ENCODE results near the gene PTPN4. TPM values are rescaled to one million over a fixed set of nuclear protein-coding genes. Genes with fewer than 3 reads are reported as not detected.
"Not testable (repeated sequence)": the region's sequence is repeated elsewhere in the genome, so short reads cannot be mapped to it uniquely, and the experiment has no call there.

The PTPN4 gene
- total and polyA plus RNA-seq, 7 donors: 2.1 to 35.4 (median 17.3) TPM

GRCh38 chr2:119982506-119982905, 222.8 kb downstream of the PTPN4 start:
- intact Hi-C loops (cut with DNase I): no loop called here
- TF ChIP-seq, protein P1, sequence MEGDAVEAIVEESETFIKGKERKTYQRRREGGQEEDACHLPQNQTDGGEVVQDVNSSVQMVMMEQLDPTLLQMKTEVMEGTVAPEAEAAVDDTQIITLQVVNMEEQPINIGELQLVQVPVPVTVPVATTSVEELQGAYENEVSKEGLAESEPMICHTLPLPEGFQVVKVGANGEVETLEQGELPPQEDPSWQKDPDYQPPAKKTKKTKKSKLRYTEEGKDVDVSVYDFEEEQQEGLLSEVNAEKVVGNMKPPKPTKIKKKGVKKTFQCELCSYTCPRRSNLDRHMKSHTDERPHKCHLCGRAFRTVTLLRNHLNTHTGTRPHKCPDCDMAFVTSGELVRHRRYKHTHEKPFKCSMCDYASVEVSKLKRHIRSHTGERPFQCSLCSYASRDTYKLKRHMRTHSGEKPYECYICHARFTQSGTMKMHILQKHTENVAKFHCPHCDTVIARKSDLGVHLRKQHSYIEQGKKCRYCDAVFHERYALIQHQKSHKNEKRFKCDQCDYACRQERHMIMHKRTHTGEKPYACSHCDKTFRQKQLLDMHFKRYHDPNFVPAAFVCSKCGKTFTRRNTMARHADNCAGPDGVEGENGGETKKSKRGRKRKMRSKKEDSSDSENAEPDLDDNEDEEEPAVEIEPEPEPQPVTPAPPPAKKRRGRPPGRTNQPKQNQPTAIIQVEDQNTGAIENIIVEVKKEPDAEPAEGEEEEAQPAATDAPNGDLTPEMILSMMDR (IDR thresholded peaks at IDR 0.05): no peak
- DNase-seq: no peak
- WGBS, 3 donors: 63 to 72% (median 67%) methylated on average over 2 of the region's 2 CpGs
- H3K9me3 ChIP-seq: no peaks in the 10 kb centered on the region
- H3K27me3 ChIP-seq (ENCODE audit: insufficient read depth in 3 of 3, low read length in 2 of 3): no peaks in the 10 kb centered on the region
- peaks cover 0 to 6% of the 10 kb centered on the region in 2 donors for H3K36me3 ChIP-seq (ENCODE audit: insufficient read depth in 1 of 2, low read depth in 1 of 2)
- no peaks in the 10 kb centered on the region for H3K4me1 ChIP-seq
- no peak overlapping the region for H3K4me3 ChIP-seq
- H3K27ac ChIP-seq: no peak overlapping the region
- ATAC-seq: no peak

GRCh38 chr2:119983108-119983507, 223.4 kb downstream of the PTPN4 start:
- H3K27ac ChIP-seq: no peak overlapping the region
- no peak overlapping the region for H3K4me3 ChIP-seq
- H3K4me1 ChIP-seq: no peaks in the 10 kb centered on the region
- WGBS, 3 donors: 63 to 92% (median 68%) methylated on average over 3 of the region's 3 CpGs
- TF ChIP-seq, protein P1 (IDR thresholded peaks at IDR 0.05): no peak
- peaks cover 0 to under 1% of the 10 kb centered on the region in 2 donors for H3K36me3 ChIP-seq (ENCODE audit: insufficient read depth in 1 of 2, low read depth in 1 of 2)
- intact Hi-C loops (cut with DNase I): no loop called here
- no peaks in the 10 kb centered on the region for H3K27me3 ChIP-seq (ENCODE audit: insufficient read depth in 3 of 3, low read length in 2 of 3)
- no peak for ATAC-seq
- DNase-seq: no peak
- H3K9me3 ChIP-seq: no peaks in the 10 kb centered on the region

- Histone ChIP-seq H3K36me3 (ENCODE audit: insufficient read depth in 1 of 2, low read depth in 1 of 2) (no peaks in the 10 kb centered on the region), H3K9me3 (no peaks in the 10 kb centered on the region), H3K27ac (no peak overlapping the region), H3K27me3 (ENCODE audit: insufficient read depth in 3 of 3, low read length in 2 of 3) (no peaks in the 10 kb centered on the region), H3K4me1 (no peaks in the 10 kb centered on the region), H3K4me3 (no peak overlapping the region)
- DNase-seq (no peak), ATAC-seq (no peak)
- 84 to 89% (median 87%) methylated on average over 3 of the region's 3 CpGs for WGBS, 3 donors
- TF ChIP-seq, protein P1 (IDR thresholded peaks at IDR 0.05): no peak
- intact Hi-C loops (cut with DNase I): no loop called here
Measured at GRCh38 chr2:119996148-119996547, 236.4 kb downstream of the PTPN4 start.

DNA sequence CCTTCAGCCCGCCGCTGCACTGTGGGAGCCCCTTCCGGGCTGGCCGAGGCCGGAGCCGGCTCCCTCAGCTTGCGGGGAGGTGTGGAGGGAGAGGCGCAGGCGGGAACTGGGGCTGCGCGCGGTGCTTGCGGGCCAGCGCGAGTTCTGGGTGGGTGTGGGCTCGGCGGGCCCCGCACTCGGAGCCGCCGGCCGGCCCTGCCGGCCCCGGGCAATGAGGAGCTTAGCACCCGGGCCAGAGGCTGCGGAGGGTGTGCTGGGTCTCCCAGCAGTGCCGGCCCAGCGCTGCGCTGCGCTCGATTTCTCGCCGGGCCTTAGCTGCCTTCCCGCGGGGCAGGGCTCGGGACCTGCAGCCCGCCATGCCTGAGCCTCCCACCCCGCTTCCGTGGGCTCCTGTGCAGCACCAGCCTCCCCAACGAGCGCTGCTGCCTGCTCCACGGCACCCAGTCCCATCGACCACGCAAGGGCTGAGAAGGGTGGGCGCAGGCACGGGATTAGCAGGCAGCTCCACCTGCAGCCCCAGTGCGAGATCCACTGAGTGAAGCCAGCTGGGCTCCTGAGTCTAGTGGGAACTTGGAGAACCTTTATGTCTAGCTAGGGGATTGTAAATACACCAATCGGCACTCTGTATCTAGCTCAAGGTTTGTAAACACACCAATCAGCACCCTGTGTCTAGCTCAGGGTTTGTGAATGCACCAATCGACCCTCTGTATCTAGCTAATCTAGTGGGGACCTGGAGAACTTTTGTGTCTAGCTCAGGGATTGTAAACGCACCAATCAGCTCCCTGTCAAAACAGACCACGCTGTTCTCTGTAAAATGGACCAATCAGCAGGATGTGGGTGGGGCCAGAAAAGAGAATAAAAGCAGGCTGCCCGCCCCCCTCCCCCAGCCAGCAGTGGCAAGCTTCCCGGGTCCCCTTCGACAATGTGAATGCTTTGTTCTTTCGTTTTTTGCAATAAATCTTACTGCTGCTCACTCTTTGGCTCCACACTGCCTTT, 237.5 kb downstream of the PTPN4 start:
- H3K27me3 ChIP-seq (ENCODE audit: insufficient read depth in 3 of 3, low read length in 2 of 3); ATAC-seq; H3K4me3 ChIP-seq; DNase-seq; H3K27ac ChIP-seq; H3K36me3 ChIP-seq (ENCODE audit: insufficient read depth in 1 of 2, low read depth in 1 of 2); H3K9me3 ChIP-seq; H3K4me1 ChIP-seq; intact Hi-C loops (cut with DNase I): not testable (repeated sequence)
- 89 to 93% (median 92%) methylated on average over 37 to 55 of the region's 55 CpGs for WGBS, 3 donors

DNA sequence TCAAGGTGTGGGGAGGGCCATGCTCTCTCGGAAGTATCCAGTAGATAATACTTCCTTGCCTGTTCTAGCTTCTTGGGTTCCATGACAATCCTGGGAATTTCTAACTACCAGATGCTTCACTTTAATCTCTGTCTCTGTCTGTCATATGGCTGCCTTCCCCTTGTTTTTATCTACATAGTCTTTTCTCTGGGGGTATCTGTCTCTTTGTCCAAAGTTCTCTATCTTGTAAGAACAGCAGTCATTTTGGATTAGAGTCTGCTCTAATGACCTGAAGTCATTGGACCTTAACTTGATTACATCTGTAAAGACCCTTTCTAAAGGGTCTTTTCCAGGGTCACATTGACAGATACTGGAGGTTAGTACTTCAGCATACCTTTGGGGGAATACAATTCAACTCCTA, 241.7 kb downstream of the PTPN4 start:
- Histone ChIP-seq H3K36me3 (ENCODE audit: insufficient read depth in 1 of 2, low read depth in 1 of 2) (no peaks in the 10 kb centered on the region), H3K4me1 (no peaks in the 10 kb centered on the region), H3K9me3 (no peaks in the 10 kb centered on the region), H3K4me3 (no peak overlapping the region), H3K27me3 (ENCODE audit: insufficient read depth in 3 of 3, low read length in 2 of 3) (no peaks in the 10 kb centered on the region), H3K27ac (no peak overlapping the region)
- WGBS, 3 donors: 59 to 90% (median 80%) methylated on average over 1 of the region's 1 CpG
- intact Hi-C loops (cut with DNase I): no loop called here
- DNase-seq (no peak), ATAC-seq (no peak)
- TF ChIP-seq, protein P1 (IDR thresholded peaks at IDR 0.05): no peak
